GM18499 (cell line): ENCODE measurements around the gene SFI1.
"Not testable (repeated sequence)": the region's sequence is repeated elsewhere in the genome, so short reads cannot be mapped to it uniquely, and the experiment has no call there.

Experiments
- ATAC-seq: cut with Tn5 transposase; IDR thresholded peaks from one replicate; pipeline ENCODE4 v1.9.1; 2021; ENCODE audit warnings: moderate number of reproducible peaks; ENCODE audit not compliant: insufficient read depth, unreplicated experiment

The SFI1 gene

DNA sequence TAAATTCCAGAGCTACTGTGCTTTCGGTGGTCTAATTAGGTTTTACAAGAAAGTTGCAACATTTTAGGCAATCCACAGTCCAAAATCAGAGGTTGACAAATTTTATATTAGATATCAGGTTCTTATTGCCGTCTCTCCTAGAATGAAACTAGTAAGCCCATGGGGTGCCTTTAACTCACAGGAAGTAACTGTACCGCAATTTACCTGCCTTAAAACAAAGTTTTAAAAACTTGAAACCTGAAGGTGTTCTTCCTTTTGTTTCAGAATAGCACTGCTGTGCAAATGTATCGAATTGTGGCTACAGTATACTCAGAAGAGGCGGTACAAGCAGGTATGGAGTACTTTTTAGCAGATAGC, 88.4 kb downstream of the SFI1 start:
- no peak for ATAC-seq

DNA sequence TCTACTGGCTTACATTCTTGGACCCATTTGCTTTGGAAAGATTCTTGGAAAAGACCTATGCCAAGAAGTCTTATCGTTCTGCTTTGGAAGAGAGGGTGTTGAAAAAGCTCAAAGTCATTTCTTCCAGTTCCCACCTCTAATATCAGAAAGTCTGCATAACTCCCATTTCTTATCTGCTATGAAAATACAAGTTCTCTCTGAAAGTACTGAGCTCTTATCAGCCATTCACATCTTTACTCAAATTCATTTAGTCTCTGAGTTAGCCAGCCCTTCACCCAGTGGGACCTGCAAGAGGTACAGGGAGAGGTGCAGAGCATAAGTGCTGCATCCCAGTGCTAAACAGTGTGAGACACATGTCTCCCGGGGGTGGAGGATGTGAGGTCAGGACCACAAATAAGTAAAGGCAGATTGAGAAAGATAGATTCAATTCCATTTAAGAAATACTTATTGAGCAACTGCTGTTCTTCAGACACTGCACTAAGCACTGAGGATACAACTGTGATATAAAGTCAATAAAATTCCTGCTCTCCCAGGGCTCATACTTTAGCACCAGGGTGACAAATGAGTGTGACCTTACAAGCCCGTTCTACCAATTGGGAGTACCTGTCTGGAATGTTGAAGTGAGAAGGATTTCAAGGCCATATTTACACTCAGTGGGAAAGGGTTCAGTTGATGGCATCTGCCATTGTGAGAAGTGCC, 89.0 kb downstream of the SFI1 start:
- ATAC-seq, result no peak

DNA sequence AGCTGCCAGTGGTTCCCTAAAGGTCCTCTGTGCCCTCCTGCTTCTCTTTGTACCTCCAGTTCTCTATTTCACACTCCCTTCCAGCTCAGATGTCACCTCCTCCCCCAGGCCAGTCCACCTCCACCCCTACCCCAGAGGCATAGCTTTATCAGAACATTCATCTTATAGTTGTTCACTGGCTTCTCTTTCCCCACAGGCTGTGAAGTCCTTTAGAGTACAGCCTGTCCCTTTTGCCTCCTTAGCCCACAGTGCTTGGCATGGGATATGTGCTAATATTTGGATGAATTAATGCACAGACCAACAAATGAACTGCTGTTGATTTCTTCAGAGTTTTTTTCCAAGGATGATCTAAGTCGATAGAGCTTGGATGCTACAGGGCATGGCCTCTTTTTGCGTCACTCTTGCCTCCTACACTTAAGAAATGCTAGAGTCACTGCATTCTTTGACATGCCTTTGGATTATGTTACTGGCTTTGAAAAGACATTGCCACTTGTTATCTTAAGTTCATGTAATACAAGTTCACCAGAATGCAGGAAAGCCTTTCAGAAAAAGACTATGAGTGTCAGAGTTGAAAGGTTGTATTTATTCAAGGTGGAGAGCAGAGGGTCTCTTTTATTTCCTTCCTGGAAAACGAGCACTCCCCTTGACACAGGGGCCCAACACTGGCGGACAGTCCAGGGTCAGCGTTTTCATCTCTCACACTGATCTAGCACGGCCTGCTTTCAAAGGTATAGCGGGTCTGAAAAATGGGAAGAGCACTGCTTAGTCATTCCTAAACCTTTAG, 90.0 kb downstream of the SFI1 start:
- ATAC-seq, result no peak

DNA sequence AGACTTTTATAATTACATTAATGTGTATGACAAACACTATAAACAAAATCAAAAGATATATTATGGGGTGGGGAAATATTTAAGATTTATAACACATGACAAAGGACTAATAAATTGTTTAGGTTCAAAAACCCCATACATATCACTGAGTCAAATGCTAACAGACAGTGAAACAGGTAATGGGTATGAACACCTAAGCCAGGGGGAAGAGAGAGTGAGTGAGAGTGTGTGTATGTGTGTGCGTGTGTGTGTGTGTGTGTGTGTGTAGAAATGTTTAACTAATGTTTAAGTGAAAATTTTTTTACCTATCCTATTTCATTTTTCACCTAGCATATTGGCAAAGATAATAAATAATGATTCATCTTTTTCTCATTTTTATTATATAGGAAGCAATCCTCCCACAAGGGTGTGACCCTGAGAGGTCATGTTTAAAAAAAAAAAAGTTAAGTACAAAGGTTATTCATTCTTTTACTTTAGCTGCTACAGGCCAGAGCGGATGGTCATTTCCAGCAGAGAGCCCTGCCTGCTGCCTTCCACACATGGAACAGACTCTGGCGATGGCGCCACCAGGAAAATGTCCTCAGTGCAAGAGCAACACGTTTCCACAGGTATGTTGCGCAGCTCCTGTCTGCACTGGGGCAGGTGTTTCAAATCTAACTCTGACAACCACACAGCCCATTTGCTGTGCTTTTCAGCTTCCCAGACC, 92.8 kb downstream of the SFI1 start:
- ATAC-seq, result no peak

DNA sequence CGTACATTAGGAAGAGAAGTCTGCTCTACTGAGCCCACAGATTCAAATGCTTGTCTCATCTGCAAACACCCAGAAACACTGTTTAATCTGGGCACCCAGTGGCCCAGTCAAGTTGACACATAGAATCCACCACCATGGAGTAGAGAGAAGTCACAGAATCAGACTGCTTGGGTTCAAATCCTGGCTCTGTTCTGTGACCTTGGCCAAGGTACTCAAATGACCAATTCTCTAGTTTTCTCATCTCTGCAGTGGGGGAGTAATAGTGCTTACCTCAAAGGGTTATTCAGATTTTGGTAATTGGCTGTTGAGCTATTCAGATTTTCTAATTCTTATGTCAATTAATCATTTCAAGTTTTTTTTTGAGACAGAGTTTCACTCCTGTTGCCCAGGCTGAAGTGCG, 93.8 kb downstream of the SFI1 start:
- not testable (repeated sequence) for ATAC-seq

DNA sequence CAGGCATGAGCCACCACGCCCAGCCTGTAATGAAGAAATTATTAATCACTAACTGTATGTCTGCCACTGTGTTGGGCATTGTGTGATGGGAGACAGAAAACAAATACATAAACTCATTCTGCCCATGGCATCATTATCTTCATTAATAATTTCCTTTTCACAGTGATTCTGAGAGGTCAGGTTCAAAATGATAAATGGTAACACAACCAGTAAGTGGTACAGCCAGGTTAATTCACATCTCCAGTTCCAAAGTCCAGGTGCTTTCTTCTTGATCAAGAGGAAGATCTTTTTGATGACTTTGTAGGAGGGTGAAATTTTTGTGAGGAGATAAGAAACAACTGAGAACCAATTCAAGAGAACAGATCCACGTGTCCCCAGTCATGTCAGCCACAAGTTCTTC, 98.9 kb downstream of the SFI1 start:
- no peak for ATAC-seq

DNA sequence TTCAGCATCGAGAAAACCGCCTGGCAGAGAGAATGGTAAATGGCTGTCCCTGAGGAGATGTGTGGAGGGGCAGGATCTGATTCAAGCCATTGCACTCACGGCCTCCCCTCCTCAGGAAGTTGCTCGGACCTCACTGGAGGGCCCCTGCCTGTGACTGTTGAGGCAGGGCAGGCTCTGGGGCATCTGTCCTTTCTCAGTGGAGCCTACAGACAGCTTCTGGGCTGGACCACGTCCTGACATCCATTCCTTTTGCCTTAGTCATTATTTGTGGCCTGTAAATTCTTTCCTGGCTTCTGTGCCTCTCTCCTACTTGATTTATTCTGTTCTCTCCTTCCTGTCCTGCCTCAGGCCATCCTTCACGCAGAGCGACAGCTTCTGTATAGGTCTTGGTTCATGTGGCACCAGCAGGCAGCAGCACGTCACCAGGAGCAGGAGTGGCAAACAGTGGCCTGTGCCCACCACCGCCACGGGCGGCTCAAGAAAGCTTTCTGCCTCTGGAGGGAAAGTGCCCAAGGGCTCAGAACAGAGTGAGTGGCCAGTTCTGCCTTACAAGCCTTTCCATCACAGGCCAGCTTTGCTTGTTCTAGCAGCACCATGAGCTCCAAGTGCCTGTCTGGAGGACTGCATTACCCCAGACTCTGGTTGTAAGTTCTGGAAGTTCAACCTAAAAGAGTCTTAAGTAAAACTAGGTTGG, 106.1 kb downstream of the SFI1 start:
- ATAC-seq, result no peak

DNA sequence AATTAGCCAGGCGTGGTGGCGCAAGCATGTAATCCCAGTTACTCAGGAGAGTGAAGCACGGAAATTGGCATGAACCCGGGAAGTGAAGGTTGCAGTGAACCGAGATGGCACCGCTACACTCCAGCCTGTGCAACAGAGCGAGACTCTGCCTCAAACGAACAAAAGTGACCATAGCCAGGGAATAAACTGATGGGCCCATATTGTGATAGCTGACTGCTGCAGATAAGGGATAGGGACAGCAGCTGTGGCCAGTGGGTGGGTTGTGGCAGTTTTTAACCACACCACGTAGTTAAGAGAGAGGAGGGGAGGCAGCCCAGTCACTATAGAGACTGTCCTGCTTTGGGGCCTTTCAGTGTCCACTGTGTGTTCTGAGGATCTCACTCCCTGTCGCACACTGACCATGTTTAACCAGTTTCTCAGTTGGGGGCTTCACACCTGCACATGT, 106.8 kb downstream of the SFI1 start:
- ATAC-seq, result no peak

DNA sequence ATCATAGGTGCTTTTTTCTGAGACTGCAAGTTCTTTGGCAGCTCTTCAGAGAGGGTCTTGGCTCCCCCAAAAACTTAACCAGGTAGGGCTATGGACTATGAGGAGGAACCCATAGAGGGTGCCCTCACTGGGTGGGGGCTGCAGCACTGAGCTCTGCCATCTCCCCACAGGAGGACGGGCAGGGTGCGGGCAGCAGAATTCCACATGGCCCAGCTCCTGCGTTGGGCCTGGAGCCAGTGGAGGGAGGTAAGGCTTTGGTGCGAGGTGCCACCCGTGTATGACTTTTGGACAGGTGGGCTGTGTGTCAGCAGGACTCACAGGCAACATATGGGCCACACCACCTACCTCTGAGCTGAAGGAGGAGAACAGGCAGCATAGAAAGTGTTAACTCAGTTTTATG, 107.2 kb downstream of the SFI1 start:
- ATAC-seq, result no peak

DNA sequence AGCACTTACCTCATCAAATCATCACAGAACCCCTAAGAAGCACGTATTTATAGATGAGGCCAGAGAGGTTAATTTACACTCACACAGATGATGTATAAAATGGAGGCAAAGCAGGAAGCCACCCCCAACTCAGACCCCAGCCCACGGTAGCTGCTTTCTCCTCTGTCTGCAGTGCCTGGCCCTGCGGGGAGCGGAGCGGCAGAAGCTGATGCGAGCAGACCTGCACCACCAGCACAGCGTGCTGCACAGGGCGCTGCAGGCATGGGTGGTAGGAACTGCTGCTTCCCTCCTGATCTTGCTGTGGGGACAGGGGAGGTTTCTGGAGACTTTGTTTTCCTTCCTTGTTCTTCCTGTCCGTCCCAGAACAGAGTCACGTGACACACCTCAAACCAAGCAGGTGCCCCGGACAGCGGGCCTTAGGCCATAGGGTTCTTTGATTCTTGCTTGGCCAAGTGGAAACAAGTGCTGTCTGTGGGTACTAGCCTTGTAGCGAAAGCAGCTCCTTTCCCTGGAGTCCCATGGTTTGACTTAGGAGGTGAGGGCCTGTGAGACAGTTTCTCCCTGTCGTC, 107.9 kb downstream of the SFI1 start:
- no peak for ATAC-seq

DNA sequence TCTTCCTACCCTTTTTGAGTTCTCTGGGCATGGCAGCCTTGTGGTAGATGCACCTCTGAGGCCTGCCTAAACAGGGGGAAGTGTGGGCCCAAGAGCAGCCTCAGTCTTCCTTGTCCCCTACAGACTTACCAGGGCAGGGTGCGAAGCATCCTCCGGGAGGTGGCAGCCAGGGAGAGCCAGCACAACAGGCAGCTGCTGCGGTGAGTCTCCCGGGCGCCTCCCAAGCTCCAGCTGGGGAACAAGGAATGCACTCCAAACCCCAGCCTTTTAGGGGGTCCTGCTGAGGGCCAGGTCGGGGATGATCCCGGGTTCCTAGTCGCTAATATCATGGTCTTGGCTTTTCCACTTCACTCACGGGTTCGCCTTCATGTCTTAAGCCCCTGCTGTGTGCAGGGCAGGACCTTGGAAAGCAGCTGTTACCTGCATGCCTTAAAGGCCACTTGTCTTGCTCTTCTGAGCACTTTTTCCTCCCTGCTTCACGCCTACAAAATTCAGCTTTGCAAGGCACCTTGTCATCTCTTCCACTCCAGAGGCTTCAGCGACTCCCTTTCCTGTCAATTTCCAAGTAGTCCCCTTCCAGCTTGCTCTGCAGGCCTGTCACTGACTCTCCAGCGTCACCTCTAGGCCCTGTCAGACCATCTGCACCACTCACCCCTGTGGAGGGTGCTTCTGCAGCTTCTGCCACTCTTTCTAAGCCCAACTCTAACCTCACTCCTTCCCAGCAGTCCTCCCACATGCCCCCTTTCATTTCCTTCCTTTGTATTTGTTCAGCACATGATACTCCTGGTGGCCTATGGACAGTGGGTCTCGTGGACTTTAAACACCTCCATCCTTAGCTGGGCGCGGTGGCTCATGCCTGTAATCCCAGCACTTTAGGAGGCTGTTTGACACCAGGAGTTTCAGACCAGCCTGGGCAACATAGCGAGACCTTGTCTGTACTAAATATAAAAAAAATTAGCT, 108.7 kb downstream of the SFI1 start:
- ATAC-seq, result no peak

DNA sequence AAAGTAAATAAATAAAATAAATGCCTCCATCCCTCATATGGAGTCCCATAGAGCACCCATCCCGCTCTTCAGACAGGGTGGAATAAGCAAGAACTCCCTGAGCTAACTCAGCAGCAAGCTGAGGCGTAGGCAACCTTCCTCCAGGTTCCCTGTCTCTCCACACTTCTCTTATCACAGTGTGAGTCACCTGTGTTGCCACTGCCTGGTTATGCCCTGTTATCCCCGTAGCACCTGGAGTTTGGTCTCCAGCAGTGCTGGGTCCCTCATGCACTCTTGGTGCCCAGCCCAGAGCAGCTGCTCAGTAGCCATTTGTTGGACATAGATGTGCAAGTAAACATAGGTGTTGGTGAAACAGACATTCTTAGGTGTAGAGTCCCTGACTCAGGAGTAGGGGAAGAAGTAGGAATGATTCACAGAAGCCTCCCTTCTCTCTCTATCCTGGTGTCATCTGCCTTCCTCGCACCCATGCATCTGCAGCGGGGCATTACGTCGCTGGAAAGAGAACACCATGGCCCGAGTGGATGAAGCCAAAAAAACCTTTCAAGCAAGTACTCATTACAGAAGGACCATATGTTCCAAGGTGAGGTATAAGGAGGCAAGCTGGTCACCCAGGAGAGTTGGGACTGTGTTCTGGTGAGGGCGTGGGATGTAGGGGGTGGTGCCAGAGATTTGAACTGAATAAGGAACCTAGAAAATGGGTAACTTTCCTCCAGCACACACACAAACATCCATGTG, 109.7 kb downstream of the SFI1 start:
- ATAC-seq, result no peak

DNA sequence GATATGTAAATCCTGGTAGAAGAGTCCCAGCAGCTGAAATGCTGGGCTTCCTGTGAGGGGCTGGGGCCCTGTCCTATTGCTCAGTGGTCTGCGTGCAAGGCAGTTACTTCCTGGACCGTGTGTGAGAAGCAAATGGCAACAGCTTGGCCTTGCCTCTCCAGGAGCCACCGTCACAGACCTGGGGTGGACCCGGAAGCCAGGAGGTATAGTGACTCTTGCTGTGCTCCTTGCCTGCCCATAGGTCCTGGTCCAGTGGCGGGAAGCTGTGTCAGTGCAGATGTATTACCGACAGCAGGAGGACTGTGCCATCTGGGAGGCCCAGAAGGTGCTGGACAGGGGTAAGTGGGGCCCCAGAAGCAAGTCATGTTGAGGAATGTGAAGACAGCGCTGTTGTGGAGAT, 111.4 kb downstream of the SFI1 start:
- no peak for ATAC-seq

DNA sequence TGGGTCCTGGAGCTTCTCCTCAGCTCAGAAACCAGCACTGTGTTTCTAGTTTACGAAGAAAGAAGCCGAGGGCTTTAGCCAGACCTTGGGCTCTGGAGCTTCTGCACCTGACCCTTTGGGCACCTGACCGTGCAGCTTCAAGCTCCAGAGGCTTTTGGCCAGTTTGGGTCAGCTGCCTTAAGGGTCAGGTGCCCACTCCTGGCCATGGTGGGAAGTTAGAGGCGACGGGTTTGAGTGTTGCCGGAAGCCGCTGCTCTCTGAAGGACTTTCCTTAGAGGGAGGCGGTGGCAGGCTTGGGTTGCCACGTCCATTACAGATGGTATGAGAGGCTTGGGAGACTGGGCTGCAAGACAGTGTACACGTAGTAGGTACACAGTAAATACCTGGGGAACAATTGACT, 113.4 kb downstream of the SFI1 start:
- ATAC-seq, result no peak

DNA sequence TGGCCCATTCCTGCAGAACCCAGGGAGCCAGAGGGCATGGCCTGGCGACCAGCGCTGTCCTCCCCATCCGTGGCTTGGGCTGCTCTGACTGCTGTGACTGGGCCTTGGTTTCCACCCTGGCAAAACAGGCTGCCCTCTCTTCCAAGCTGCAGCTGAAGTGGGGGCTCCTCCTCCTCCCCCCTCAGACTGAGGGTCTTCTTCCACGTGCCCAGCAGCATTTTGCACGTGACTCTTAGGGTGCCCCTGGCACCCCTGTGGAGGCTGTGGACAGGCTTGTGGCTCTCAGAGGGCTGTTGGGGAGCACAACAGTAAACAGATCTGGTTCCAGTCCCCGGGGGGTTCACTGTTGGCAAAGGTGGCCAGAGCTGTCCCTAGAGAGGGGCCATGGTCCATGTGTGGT, 114.3 kb downstream of the SFI1 start:
- no peak for ATAC-seq

DNA sequence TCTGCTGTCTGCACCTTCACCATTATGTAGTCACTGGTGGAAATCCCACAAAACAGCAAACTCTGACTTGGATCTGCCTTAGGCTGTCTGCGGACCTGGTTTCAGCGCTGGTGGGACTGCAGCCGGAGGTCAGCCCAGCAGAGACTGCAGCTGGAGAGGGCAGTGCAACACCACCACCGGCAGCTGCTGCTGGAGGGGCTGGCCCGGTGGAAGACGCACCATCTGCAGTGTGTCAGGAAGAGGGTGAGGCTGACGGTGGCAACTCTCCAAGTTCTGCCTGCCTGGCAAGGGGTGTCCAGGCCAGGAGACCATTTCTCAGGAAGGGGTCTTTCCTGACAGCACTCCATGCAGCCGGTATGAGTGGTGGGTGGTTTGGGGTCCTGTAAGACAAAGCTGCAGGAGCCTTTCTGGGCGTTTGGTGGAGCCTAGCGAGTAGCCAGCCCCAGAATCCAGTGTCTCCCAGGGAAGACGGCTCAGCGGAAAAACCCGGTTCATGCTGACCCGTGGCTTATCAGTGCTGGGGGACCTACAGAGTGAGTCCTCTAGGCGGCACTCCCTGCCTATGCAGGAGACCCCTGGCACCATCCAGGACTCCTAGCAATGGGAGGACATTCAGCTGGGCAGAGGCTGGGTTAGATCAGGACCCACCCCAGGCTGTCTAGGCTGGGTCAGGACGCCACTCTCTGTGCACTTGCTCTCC, 114.9 kb downstream of the SFI1 start:
- ATAC-seq, result no peak

DNA sequence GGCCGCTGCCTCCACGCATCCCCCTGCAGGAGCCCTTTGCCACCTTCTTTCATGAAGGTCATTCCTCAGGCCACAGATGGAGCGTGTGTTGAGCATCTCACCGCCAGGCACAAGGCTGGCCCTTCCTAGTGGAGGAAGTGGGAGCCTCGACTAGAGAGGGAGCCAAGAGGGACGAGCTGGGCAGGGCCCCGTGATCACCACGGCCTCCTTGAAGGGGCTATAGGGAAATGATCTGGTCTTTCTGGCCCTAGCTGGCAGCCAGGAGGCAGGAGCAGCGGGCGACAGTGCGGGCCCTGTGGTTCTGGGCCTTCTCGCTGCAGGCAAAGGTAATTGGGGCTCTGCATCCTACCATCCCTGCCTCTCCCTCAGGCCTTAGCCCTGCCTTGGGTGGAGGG, 116.6 kb downstream of the SFI1 start:
- no peak for ATAC-seq

DNA sequence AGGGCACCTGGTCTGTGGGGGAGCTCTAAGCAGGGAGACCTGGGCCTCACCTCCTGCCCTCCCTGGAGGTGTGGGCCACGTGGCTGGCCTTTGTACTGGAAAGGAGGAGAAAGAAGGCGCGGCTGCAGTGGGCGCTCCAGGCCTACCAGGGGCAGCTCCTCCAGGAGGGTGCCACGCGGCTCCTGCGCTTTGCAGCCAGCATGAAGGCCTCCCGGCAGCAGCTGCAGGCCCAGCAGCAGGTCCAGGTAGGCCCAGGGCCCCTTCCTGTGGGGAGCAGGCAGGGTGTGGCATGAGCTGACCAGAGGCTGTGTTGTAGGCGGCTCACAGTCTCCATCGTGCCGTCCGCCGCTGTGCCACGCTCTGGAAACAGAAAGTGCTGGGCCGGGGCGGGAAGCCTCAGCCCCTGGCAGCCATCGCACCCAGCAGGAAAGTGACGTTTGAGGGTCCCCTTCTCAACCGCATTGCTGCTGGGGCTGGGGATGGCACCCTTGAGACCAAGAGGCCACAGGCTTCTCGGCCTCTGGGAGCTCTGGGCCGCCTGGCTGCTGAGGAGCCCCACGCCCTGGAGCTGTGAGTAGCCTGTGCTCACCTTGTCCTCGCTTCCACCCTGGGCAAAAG, 117.1 kb downstream of the SFI1 start:
- ATAC-seq, result no peak
